ENCODE measurements around the gene CACNA1S.

DNA sequence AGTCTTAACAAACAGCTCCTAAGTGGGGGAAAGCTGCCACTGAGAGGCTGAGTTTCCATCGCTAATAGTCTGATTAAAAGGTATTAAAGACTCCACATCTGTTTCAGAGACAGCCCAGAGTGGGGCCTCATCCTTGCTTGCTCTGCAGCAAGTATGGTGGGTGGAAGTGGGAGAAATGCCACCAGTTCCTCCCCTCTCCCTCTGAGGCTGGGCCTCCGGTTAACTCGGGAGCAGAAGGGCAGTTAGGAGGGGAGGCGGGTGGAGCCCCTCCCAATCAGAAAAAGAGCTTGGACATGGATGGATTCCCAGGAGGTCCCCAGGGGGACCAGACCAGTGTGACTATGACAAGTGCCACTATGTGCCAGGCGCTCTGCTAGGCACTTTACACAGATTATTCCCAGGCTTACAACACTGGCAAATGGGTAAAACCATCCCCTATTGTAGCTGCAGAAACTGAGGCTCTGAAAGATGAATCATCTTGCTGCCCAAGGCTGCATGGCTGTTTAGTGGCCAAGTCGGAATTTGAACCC lies 26.1 kb upstream of the CACNA1S start:
- no peak for TF ChIP-seq FOXM1 (IDR thresholded peaks at IDR 0.05; ENCODE audit: borderline replicate concordance, low read depth)
- no peak for TF ChIP-seq CREB1 (IDR thresholded peaks at IDR 0.05; ENCODE audit: low read depth)
- no peak for TF ChIP-seq TAF1 (IDR thresholded peaks at IDR 0.05; ENCODE audit: low read depth)
- TF ChIP-seq, protein P1, sequence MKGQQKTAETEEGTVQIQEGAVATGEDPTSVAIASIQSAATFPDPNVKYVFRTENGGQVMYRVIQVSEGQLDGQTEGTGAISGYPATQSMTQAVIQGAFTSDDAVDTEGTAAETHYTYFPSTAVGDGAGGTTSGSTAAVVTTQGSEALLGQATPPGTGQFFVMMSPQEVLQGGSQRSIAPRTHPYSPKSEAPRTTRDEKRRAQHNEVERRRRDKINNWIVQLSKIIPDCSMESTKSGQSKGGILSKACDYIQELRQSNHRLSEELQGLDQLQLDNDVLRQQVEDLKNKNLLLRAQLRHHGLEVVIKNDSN (IDR thresholded peaks at IDR 0.05) = no peak
- TF ChIP-seq, protein P2, sequence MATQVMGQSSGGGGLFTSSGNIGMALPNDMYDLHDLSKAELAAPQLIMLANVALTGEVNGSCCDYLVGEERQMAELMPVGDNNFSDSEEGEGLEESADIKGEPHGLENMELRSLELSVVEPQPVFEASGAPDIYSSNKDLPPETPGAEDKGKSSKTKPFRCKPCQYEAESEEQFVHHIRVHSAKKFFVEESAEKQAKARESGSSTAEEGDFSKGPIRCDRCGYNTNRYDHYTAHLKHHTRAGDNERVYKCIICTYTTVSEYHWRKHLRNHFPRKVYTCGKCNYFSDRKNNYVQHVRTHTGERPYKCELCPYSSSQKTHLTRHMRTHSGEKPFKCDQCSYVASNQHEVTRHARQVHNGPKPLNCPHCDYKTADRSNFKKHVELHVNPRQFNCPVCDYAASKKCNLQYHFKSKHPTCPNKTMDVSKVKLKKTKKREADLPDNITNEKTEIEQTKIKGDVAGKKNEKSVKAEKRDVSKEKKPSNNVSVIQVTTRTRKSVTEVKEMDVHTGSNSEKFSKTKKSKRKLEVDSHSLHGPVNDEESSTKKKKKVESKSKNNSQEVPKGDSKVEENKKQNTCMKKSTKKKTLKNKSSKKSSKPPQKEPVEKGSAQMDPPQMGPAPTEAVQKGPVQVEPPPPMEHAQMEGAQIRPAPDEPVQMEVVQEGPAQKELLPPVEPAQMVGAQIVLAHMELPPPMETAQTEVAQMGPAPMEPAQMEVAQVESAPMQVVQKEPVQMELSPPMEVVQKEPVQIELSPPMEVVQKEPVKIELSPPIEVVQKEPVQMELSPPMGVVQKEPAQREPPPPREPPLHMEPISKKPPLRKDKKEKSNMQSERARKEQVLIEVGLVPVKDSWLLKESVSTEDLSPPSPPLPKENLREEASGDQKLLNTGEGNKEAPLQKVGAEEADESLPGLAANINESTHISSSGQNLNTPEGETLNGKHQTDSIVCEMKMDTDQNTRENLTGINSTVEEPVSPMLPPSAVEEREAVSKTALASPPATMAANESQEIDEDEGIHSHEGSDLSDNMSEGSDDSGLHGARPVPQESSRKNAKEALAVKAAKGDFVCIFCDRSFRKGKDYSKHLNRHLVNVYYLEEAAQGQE (IDR thresholded peaks at IDR 0.05; ENCODE audit: low read depth) = no peak
- no peak for TF ChIP-seq EGR1 (IDR thresholded peaks at IDR 0.05)
- no peak for TF ChIP-seq NFIC (IDR thresholded peaks at IDR 0.05)
- TF ChIP-seq, protein P3, sequence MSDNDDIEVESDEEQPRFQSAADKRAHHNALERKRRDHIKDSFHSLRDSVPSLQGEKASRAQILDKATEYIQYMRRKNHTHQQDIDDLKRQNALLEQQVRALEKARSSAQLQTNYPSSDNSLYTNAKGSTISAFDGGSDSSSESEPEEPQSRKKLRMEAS (IDR thresholded peaks at IDR 0.05) = no peak
- TF ChIP-seq TCF12 (IDR thresholded peaks at IDR 0.05; ENCODE audit: low read depth) = no peak
- TF ChIP-seq TEAD4 (IDR thresholded peaks at IDR 0.05) = no peak
- no peak for TF ChIP-seq EP300 (IDR thresholded peaks at IDR 0.05; ENCODE audit: borderline replicate concordance)
- TF ChIP-seq CEBPB (IDR thresholded peaks at IDR 0.05) = no peak
- TF ChIP-seq RAD21 (IDR thresholded peaks at IDR 0.05; ENCODE audit: low read depth) = no peak
- TF ChIP-seq YY1 (IDR thresholded peaks at IDR 0.05; ENCODE audit: low read depth) = no peak
